ENCODE data around the gene VWA2.

DNA sequence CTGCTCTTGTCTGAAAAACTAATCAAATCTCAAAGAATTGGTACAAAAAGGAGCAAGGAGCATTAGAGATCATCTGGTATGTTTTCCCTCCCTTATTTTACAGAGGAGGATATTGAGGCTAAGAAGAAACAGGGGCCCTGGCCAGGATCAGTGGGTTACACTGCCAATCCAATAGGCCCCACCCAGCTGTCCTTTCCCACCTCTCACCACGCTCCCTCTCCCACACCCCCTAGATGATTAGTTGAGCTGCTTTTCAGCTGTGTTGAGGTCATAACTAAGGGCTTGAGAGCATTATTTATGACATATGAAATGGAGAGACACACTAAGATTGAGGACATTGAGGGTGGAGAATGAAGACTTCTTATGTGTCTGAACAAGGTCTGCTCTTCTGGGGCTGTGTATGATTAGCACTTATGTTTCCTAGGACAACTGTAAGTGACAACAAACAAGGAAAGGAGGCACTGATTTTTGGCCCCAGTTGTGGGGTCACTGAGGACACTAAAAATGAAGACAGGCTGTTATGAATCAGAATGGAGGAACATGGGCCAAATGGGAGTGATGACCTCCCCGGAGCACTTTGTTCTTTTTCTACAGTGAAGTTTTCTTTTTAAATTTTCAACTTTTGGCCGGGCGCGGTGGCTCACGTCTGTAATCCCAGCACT, 26.5 kb downstream of the VWA2 start:
- TF ChIP-seq EP300 (IDR thresholded peaks at IDR 0.05; ENCODE audit: borderline replicate concordance in 1 of 2, low read depth in 1 of 2, low read length in 1 of 2), result no peak
- TF ChIP-seq, protein P1, sequence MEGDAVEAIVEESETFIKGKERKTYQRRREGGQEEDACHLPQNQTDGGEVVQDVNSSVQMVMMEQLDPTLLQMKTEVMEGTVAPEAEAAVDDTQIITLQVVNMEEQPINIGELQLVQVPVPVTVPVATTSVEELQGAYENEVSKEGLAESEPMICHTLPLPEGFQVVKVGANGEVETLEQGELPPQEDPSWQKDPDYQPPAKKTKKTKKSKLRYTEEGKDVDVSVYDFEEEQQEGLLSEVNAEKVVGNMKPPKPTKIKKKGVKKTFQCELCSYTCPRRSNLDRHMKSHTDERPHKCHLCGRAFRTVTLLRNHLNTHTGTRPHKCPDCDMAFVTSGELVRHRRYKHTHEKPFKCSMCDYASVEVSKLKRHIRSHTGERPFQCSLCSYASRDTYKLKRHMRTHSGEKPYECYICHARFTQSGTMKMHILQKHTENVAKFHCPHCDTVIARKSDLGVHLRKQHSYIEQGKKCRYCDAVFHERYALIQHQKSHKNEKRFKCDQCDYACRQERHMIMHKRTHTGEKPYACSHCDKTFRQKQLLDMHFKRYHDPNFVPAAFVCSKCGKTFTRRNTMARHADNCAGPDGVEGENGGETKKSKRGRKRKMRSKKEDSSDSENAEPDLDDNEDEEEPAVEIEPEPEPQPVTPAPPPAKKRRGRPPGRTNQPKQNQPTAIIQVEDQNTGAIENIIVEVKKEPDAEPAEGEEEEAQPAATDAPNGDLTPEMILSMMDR (IDR thresholded peaks at IDR 0.05), result no peak
- TF ChIP-seq, protein P2, sequence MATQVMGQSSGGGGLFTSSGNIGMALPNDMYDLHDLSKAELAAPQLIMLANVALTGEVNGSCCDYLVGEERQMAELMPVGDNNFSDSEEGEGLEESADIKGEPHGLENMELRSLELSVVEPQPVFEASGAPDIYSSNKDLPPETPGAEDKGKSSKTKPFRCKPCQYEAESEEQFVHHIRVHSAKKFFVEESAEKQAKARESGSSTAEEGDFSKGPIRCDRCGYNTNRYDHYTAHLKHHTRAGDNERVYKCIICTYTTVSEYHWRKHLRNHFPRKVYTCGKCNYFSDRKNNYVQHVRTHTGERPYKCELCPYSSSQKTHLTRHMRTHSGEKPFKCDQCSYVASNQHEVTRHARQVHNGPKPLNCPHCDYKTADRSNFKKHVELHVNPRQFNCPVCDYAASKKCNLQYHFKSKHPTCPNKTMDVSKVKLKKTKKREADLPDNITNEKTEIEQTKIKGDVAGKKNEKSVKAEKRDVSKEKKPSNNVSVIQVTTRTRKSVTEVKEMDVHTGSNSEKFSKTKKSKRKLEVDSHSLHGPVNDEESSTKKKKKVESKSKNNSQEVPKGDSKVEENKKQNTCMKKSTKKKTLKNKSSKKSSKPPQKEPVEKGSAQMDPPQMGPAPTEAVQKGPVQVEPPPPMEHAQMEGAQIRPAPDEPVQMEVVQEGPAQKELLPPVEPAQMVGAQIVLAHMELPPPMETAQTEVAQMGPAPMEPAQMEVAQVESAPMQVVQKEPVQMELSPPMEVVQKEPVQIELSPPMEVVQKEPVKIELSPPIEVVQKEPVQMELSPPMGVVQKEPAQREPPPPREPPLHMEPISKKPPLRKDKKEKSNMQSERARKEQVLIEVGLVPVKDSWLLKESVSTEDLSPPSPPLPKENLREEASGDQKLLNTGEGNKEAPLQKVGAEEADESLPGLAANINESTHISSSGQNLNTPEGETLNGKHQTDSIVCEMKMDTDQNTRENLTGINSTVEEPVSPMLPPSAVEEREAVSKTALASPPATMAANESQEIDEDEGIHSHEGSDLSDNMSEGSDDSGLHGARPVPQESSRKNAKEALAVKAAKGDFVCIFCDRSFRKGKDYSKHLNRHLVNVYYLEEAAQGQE (IDR thresholded peaks at IDR 0.05; ENCODE audit: low read depth, low read length), result no peak
- TF ChIP-seq, protein P3, sequence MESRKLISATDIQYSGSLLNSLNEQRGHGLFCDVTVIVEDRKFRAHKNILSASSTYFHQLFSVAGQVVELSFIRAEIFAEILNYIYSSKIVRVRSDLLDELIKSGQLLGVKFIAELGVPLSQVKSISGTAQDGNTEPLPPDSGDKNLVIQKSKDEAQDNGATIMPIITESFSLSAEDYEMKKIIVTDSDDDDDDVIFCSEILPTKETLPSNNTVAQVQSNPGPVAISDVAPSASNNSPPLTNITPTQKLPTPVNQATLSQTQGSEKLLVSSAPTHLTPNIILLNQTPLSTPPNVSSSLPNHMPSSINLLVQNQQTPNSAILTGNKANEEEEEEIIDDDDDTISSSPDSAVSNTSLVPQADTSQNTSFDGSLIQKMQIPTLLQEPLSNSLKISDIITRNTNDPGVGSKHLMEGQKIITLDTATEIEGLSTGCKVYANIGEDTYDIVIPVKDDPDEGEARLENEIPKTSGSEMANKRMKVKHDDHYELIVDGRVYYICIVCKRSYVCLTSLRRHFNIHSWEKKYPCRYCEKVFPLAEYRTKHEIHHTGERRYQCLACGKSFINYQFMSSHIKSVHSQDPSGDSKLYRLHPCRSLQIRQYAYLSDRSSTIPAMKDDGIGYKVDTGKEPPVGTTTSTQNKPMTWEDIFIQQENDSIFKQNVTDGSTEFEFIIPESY (IDR thresholded peaks at IDR 0.05; ENCODE audit: borderline replicate concordance, low read depth), result no peak
- TF ChIP-seq EZH2phosphoT487 (IDR thresholded peaks at IDR 0.05; ENCODE audit: borderline replicate concordance, low read depth), result no peak
- TF ChIP-seq RXRA (IDR thresholded peaks at IDR 0.05; ENCODE audit: borderline replicate concordance, low read depth), result no peak
- TF ChIP-seq TAF1 (IDR thresholded peaks at IDR 0.05; ENCODE audit: borderline replicate concordance, low read depth, low read length), result no peak
- TF ChIP-seq FOXM1 (IDR thresholded peaks at IDR 0.05; ENCODE audit: low read depth), result no peak
- TF ChIP-seq, protein P4, sequence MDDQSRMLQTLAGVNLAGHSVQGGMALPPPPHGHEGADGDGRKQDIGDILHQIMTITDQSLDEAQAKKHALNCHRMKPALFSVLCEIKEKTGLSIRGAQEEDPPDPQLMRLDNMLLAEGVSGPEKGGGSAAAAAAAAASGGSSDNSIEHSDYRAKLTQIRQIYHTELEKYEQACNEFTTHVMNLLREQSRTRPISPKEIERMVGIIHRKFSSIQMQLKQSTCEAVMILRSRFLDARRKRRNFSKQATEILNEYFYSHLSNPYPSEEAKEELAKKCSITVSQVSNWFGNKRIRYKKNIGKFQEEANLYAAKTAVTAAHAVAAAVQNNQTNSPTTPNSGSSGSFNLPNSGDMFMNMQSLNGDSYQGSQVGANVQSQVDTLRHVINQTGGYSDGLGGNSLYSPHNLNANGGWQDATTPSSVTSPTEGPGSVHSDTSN (IDR thresholded peaks at IDR 0.05), result no peak
- no peak for TF ChIP-seq FOXJ3 (CRISPR knock-in tag; IDR thresholded peaks at IDR 0.05)
- TF ChIP-seq GABPA (IDR thresholded peaks at IDR 0.05; ENCODE audit: low read depth), result no peak

All from SK-N-SH (cell line).